ENCODE measurements around the gene YAF2.

The YAF2 gene

DNA sequence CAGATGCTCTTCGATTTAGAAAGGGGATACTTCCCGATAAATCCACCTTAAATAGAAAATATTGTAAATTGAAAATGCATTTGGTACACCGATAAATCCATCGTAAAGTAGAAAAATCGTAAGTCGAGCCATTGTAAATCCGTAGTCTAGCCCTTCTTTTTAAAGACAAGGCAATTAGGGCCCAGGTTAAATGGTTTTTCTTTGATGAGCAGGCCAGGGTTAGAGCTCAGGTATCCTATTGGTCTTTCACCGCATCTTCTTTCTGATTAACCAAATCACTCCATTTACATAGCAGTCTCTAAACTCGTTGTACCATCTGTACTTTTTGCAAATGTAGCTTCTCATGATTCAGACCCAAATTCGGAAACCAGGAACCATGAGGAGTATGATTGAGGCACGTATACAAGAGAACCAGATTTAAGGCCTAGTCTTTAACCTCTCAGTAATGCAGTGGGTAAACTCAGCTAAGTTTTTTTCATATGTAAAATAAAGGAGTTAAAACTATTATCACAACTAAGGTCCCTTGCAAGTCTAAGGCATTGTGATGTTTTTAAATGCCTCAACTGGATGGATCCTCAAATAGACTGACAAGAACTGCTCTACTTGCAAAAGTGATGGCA, 2.2 kb upstream of the YAF2 start:
- no peak for DNase-seq
- Mint-ChIP-seq H3K4me1 (peaks cover 26% of the 10 kb centered on the region), H3K9me3 (peaks cover 5% of the 10 kb centered on the region), H3K27ac (no peak overlapping the region), H3K27me3 (ENCODE audit: low read depth, poor library complexity) (peaks cover 8% of the 10 kb centered on the region), H3K4me3 (no peak overlapping the region), H3K36me3 (ENCODE audit: low read depth) (peaks cover 9% of the 10 kb centered on the region)
- no peak for TF ChIP-seq CTCF (IDR thresholded peaks at IDR 0.05)

DNA sequence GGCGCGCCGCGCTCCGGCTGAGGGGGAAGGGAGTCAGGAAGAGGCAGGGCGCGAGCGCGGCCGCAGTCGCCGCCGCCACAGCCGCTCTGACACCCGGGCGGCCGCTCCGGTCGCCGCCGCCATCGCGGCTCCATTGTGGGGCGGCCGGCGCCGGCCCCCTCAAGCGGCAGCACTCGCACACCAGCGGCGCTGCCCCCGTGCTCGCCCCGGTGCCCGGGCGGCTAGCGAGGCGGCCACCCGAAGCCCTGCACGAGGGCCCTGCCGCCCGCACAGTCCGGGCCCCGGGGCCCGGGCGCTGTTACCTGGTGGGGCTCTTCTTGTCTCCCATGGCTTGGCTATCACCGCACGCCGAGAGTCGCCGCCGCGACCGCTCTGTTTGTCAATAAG, 202 bp downstream of the YAF2 start:
- Mint-ChIP-seq H3K27ac (no peak overlapping the region), H3K4me3 (peak overlapping the region; percentile 85), H3K27me3 (ENCODE audit: low read depth, poor library complexity) (peaks cover 8% of the 10 kb centered on the region), H3K36me3 (ENCODE audit: low read depth) (peaks cover 31% of the 10 kb centered on the region), H3K9me3 (no peaks in the 10 kb centered on the region), H3K4me1 (peaks cover 33% of the 10 kb centered on the region)
- no peak for DNase-seq
- TF ChIP-seq CTCF (IDR thresholded peaks at IDR 0.05): no peak

DNA sequence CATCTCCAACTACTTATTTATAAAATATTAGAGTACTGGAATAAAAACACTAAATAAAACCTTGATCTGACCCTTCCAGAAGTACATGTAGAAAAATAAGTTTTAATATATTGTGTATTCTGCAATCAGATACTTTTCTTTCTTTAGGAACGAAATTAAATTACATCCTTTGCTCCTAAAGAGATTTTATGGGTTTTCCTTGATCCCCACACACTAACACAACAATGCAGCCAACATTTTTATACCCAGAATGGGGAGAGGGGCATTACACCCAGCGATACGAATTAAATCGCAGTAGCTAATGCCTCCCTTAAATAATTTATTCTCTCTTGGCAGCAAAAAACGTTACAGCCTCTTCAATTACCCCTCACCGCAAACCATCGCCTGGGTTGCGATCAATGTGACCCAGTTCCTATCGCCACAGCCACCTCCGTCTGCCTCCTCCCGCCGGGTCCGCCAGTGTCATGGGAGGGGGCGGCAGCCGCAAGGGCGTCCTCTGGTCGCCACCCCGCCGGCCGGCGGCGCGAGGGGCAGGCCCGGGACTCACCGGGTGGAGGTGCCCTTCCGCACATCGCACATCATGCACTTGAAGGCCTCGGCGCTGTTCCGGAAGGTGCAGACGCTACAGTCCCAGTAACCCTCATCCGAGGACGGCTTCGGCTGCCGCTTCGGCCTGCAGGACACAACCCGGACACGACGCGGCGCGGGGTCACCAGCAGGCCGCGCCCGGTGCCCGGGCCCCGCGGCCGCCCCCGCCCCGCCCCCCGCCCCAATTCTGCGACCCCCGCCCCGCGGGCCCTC, 796 bp downstream of the YAF2 start:
- Mint-ChIP-seq H3K9me3 (no peaks in the 10 kb centered on the region), H3K4me3 (peak overlapping the region; percentile 93), H3K27ac (peak overlapping the region; percentile 92), H3K36me3 (ENCODE audit: low read depth) (peaks cover 37% of the 10 kb centered on the region), H3K4me1 (peaks cover 37% of the 10 kb centered on the region), H3K27me3 (ENCODE audit: low read depth, poor library complexity) (peaks cover 8% of the 10 kb centered on the region)
- peak; percentile 71 for DNase-seq
- no peak for TF ChIP-seq CTCF (IDR thresholded peaks at IDR 0.05)

DNA sequence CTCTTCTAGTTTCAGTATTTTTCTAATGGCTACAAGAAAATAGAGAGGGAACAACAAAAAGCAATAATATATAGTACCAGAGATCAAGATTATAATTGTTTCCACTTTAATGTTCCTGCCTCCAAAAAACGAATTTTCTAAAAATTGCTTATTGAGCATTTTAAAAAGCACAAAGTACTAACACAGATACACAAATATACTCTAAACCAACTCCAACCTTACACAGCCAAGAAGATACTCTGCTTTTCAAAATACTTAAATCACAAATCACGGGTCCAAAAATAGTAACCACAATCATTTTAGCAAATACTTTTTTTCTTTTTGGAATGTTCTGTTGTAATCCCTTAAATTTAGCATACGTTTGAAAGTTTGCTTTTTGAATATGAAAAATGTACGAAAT, 2.0 kb downstream of the YAF2 start:
- peak overlapping the region; percentile 93 for H3K4me3 Mint-ChIP-seq
- no peaks in the 10 kb centered on the region for H3K9me3 Mint-ChIP-seq
- H3K4me1 Mint-ChIP-seq: peaks cover 37% of the 10 kb centered on the region
- no peak for DNase-seq
- TF ChIP-seq CTCF (IDR thresholded peaks at IDR 0.05): no peak
- peaks cover 40% of the 10 kb centered on the region for H3K36me3 Mint-ChIP-seq (ENCODE audit: low read depth)
- H3K27me3 Mint-ChIP-seq (ENCODE audit: low read depth, poor library complexity): peaks cover 8% of the 10 kb centered on the region
- peak overlapping the region; percentile 84 for H3K27ac Mint-ChIP-seq

- DNase-seq: no peak
- TF ChIP-seq CTCF (IDR thresholded peaks at IDR 0.05): no peak
- peaks cover 37% of the 10 kb centered on the region for H3K4me1 Mint-ChIP-seq
- H3K27ac Mint-ChIP-seq: peak overlapping the region; percentile 9
- peak overlapping the region; percentile 93 for H3K4me3 Mint-ChIP-seq
- H3K27me3 Mint-ChIP-seq (ENCODE audit: low read depth, poor library complexity): peaks cover 4% of the 10 kb centered on the region
- peaks cover 44% of the 10 kb centered on the region for H3K36me3 Mint-ChIP-seq (ENCODE audit: low read depth)
- peaks cover 4% of the 10 kb centered on the region for H3K9me3 Mint-ChIP-seq
Measured at GRCh38 chr12:42235426-42235825, 2.6 kb downstream of the YAF2 start.
